Naive thymus-derived CD4-positive, alpha-beta T cell (primary cell): ENCODE measurements around the gene SMAD5. TPM values are rescaled to one million over a fixed set of nuclear protein-coding genes. Genes with fewer than 3 reads are reported as not detected.

Experiments used
- ATAC-seq: fragments of 150-1000 bp; cut with Tn5 transposase; 2 replicates; pipeline ENCODE4 v1.10.0; 2021; ENCODE audit warnings: mild to moderate bottlenecking, moderate library complexity
- CTCF ChIA-PET: fragments of 350-600 bp; sonication (Branson Sonifier 250); formaldehyde crosslinking; loops from one replicate; lab custom pipeline; 2021; ENCODE audit warnings: antibody characterized with exemption; lab: Charles Lee
- POLR2A ChIA-PET: fragments of 350-600 bp; sonication (Branson Sonifier 250); formaldehyde crosslinking; loops from one replicate; lab custom pipeline; 2021; ENCODE audit warnings: antibody characterized with exemption, inconsistent platforms; lab: Charles Lee
- DNase-seq, 9 donors: peaks; one replicate each; pipeline versions ENCODE4 v3.0.0 to v3.0.0-alpha.2; 2020 to 2022; ENCODE audit warnings: mixed read lengths in 1 of 9
- H3K27ac ChIP-seq: one replicate; pipeline ENCODE4 v1.7.0; 2013; ENCODE audit warnings: mild to moderate bottlenecking, low read depth, low read length, moderate library complexity
- H3K27me3 ChIP-seq, 2 donors: one replicate each; pipeline ENCODE4 v1.7.0; 2013; ENCODE audit warnings: low read length in 2 of 2, mild to moderate bottlenecking in 2 of 2, moderate library complexity in 2 of 2; ENCODE audit not compliant: control insufficient read depth in 2 of 2, insufficient read depth in 2 of 2
- H3K36me3 ChIP-seq, 3 experiments: 1 replicate in 2 of 3; 2 replicates in 1 of 3; pipeline ENCODE4 v1.7.0; 2013; ENCODE audit warnings: low read length in 3 of 3, mild to moderate bottlenecking in 3 of 3, moderate library complexity in 1 of 3; ENCODE audit not compliant: insufficient read depth in 3 of 3, control insufficient read depth in 2 of 3
- H3K4me1 ChIP-seq, 2 donors: one replicate each; pipeline ENCODE4 v1.7.0; 2013; ENCODE audit warnings: low read length in 2 of 2, mild to moderate bottlenecking in 2 of 2, moderate library complexity in 1 of 2; ENCODE audit not compliant: control insufficient read depth in 2 of 2, insufficient read depth in 2 of 2
- H3K4me3 ChIP-seq: 2 replicates; pipeline ENCODE4 v1.7.0; 2013; ENCODE audit warnings: mild to moderate bottlenecking, low read length
- H3K9me3 ChIP-seq, 3 experiments: 1 replicate in 2 of 3; 2 replicates in 1 of 3; pipeline ENCODE4 v1.7.0; 2013; ENCODE audit warnings: low read length in 3 of 3; ENCODE audit not compliant: control insufficient read depth in 2 of 3
- H3K27ac Mint-ChIP-seq, 9 donors: one replicate each; pipeline ENCODE4 v1.8.0; 2020 to 2022; ENCODE audit warnings: mixed read lengths in 9 of 9, mild to moderate bottlenecking in 8 of 9, moderate library complexity in 5 of 9, inconsistent platforms in 2 of 9
- H3K27me3 Mint-ChIP-seq, 5 donors: one replicate each; pipeline ENCODE4 v1.8.0; 2021 to 2022; ENCODE audit warnings: mixed read lengths in 5 of 5, mild to moderate bottlenecking in 1 of 5
- H3K36me3 Mint-ChIP-seq, 5 donors: one replicate each; pipeline ENCODE4 v1.8.0; 2020 to 2022; ENCODE audit warnings: mixed read lengths in 5 of 5, mild to moderate bottlenecking in 3 of 5, inconsistent platforms in 1 of 5
- H3K4me1 Mint-ChIP-seq, 7 donors: one replicate each; pipeline ENCODE4 v1.8.0; 2020 to 2022; ENCODE audit warnings: mixed read lengths in 7 of 7, mild to moderate bottlenecking in 3 of 7, inconsistent platforms in 1 of 7
- H3K4me3 Mint-ChIP-seq, 10 donors: one replicate each; pipeline ENCODE4 v1.8.0; 2020 to 2022; ENCODE audit warnings: mild to moderate bottlenecking in 10 of 10, mixed read lengths in 10 of 10, moderate library complexity in 6 of 10, inconsistent platforms in 2 of 10
- H3K9me3 Mint-ChIP-seq, 11 donors: one replicate each; pipeline ENCODE4 v1.8.0; 2020 to 2022; ENCODE audit warnings: mixed read lengths in 11 of 11, mild to moderate bottlenecking in 4 of 11, inconsistent platforms in 1 of 11, moderate library complexity in 1 of 11
- intact Hi-C, 2 donors: fragments of 100-400 bp; cut with micrococcal nuclease; formaldehyde crosslinking; loops; one replicate each; pipeline ENCODE4 v1.15.1; 2023
- polyA plus RNA-seq, 2 donors: library from polyadenylated mRNA; unstranded; fragments of 300-500 nt; fragmentation: Illumina TruSeq; gene quantifications; one replicate each; pipeline ENCODE4 v1.2.3, GENCODE V29; 2021
- total RNA-seq, 6 experiments: library from RNA in 5 of 6; stranded (reverse) in 5 of 6; gene quantifications; 1 replicate in 5 of 6; 2 replicates in 1 of 6; pipeline ENCODE4 v1.2.3 and lab custom pipeline; 2021 to 2026

Gene SMAD5
- total and polyA plus RNA-seq, 7 experiments from 2014 or later: 1.8 to 17.6 (median 7.2) TPM

DNA sequence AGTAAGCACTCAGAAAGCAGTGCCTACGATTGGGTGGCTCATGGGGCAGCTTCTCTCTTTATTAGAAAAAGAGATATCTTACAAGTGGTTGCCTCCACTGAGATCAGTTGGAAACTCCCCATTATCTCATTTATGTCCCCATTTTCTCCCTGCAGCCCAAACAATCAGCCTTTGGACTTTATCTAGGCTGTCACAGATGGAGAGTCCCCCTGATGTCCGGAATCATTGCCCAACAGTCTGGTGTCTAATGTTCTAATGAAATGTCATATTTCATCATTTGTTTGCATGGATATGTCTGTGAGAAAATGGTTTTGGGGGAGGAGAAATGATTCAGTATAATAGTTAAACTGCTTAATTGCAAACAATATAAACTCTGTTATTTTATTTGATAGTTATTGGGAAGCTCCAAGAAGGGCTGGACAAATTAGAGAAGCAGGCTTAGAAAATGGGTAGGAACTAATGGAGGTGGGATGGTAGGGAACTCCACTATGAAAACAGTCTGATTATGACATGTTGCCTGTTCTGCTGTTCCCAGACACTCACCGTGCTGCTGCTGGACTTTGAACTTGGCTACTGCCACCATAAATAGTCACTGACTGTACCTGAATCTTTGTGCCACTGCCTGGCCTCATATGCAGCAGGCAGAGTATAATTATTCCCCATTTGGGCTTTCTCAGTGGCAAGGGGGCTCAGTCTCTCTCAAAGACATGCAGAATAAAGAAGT lies 38.3 kb upstream of the SMAD5 start:
- Histone ChIP-seq H3K27me3 (no peaks in the 10 kb centered on the region), H3K27ac (no peak overlapping the region), H3K36me3 (no peaks in the 10 kb centered on the region), H3K9me3 (no peaks in the 10 kb centered on the region), H3K4me1 (no peaks in the 10 kb centered on the region), H3K4me3 (no peak overlapping the region)
- intact Hi-C loops: no loop called here
- Mint-ChIP-seq H3K27ac (no peak overlapping the region), H3K27me3 (peaks cover 15 to 30% (median 26%) of the 10 kb centered on the region in 5 donors), H3K9me3 (no peaks in the 10 kb centered on the region), H3K4me1 (no peaks in the 10 kb centered on the region), H3K4me3 (no peak overlapping the region), H3K36me3 (no peaks in the 10 kb centered on the region)
- CTCF ChIA-PET: no interaction called here
- POLR2A ChIA-PET: no interaction called here
- DNase-seq (no peak), ATAC-seq (no peak)

DNA sequence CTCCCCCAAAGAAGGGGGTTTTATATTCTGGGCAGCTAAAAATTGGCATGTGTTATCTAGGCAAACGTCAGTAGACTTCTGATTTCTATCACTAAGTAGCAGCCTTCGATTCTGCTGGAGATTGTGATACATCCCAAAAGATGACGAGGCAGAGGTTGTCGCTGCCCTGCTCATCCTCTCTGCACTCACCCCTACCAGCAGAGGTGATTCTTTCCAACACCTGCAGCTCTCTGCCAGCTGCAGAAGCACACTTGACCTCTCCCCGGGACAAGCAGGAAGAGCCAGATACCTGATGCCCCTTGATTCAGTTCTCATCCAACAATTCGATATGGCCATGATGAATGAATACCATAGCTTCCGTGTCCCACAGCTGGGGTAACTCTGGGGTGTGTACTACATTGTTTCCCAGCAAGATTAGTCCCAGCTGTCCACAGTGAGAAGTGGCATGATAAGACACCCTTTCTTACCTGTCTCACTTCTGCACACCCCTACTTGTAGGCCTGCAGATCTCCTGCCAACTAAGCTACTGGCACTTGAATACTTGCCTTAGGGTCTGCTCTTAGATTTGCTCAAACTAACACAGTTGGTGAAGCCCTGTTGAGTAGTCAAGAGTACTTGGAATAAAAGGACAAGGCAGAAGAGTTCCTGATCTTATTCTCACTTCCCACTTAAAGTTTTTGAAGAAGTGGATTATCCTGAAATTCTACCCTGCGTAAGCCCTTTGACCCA lies 37.6 kb upstream of the SMAD5 start:
- Histone ChIP-seq H3K9me3 (no peaks in the 10 kb centered on the region), H3K27ac (no peak overlapping the region), H3K36me3 (no peaks in the 10 kb centered on the region), H3K27me3 (no peaks in the 10 kb centered on the region), H3K4me3 (no peak overlapping the region), H3K4me1 (no peaks in the 10 kb centered on the region)
- H3K9me3 Mint-ChIP-seq: no peaks in the 10 kb centered on the region
- H3K4me1 Mint-ChIP-seq: no peaks in the 10 kb centered on the region
- intact Hi-C loops: no loop called here
- CTCF ChIA-PET: no interaction called here
- DNase-seq (no peak), ATAC-seq (no peak)
- H3K4me3 Mint-ChIP-seq: no peak overlapping the region
- POLR2A ChIA-PET: no interaction called here
- peaks cover 15 to 29% (median 26%) of the 10 kb centered on the region in 5 donors for H3K27me3 Mint-ChIP-seq
- H3K27ac Mint-ChIP-seq: no peak overlapping the region
- no peaks in the 10 kb centered on the region for H3K36me3 Mint-ChIP-seq

DNA sequence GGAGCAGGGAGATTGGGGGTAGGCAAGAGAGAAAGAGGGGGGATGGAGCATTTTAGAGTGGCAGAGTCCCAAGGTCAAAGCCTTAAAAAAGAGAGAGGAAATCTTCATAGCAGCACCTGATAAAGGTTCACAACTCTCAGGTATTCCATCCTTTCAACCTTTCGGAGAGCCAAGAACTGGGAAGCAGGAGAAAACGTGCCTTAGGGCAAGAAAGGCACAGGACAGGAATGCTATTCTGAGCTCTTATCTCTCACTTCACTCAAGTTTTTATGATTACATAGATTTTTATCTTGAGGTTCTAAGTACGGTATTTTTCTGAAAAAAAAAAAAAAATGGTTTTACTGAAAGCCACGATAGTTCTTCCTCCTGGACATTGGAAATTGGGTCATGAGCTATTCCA lies 34.5 kb upstream of the SMAD5 start:
- ChIA-PET POLR2A (no interaction called here), CTCF (no interaction called here)
- H3K27ac Mint-ChIP-seq: no peak overlapping the region
- H3K36me3 Mint-ChIP-seq: no peaks in the 10 kb centered on the region
- Histone ChIP-seq H3K36me3 (no peaks in the 10 kb centered on the region), H3K27ac (no peak overlapping the region), H3K9me3 (no peaks in the 10 kb centered on the region), H3K4me1 (no peaks in the 10 kb centered on the region), H3K4me3 (no peak overlapping the region), H3K27me3 (no peaks in the 10 kb centered on the region)
- ATAC-seq: no peak
- no peaks in the 10 kb centered on the region for H3K9me3 Mint-ChIP-seq
- no peak overlapping the region for H3K4me3 Mint-ChIP-seq
- intact Hi-C loops: no loop called here
- no peaks in the 10 kb centered on the region for H3K4me1 Mint-ChIP-seq
- no peak for DNase-seq
- peaks cover 12 to 32% (median 20%) of the 10 kb centered on the region in 5 donors for H3K27me3 Mint-ChIP-seq

DNA sequence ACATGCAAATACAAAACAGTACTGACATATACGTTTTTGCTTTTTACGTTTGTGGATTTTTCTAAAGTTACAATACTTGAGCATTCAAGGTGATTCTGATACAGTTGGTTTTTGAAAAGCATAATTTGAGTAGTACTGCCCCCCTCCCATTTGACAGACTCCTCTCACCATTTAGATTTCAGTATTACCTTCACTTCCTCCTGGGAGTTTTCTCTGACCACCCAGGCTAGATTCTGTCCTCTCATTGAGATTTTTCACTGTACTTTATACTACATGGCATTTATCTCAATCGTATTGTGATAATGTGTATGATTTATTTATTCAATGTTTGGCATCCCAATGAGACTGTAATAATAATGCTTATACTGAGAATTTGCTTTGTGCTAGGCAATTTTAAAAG lies 32.8 kb upstream of the SMAD5 start:
- Histone ChIP-seq H3K4me3 (no peak overlapping the region), H3K4me1 (no peaks in the 10 kb centered on the region), H3K9me3 (no peaks in the 10 kb centered on the region), H3K27ac (no peak overlapping the region), H3K27me3 (no peaks in the 10 kb centered on the region), H3K36me3 (no peaks in the 10 kb centered on the region)
- ATAC-seq (no peak), DNase-seq (no peak)
- ChIA-PET POLR2A (no interaction called here), CTCF (no interaction called here)
- intact Hi-C loops: no loop called here
- peaks cover 13 to 30% (median 19%) of the 10 kb centered on the region in 5 donors for H3K27me3 Mint-ChIP-seq
- no peaks in the 10 kb centered on the region for H3K9me3 Mint-ChIP-seq
- no peaks in the 10 kb centered on the region for H3K36me3 Mint-ChIP-seq
- no peak overlapping the region for H3K4me3 Mint-ChIP-seq
- no peaks in the 10 kb centered on the region for H3K4me1 Mint-ChIP-seq
- no peak overlapping the region for H3K27ac Mint-ChIP-seq

DNA sequence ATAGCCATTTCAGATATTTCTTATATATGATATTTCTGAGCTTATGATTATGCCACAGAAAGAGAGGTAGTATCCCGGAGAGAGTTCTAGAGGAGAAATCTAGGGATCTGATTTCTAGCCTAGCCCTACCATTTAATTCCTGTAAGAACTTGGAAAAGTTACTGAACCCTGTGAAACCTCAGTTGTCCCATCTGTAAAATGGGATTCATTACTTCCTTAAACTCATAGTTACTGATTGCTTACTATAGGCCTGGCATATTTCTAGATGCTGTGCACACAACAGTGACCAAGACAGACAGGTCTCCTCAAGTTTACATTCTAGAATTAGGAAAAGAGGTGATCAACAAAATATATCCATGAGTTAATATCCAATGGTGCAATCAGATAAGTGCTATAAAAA lies 30.8 kb upstream of the SMAD5 start:
- H3K27ac Mint-ChIP-seq: no peak overlapping the region
- no peaks in the 10 kb centered on the region for H3K9me3 ChIP-seq
- no peak overlapping the region for H3K27ac ChIP-seq
- H3K4me1 ChIP-seq: no peaks in the 10 kb centered on the region
- H3K9me3 Mint-ChIP-seq: no peaks in the 10 kb centered on the region
- ATAC-seq (no peak), DNase-seq (no peak)
- H3K36me3 ChIP-seq: no peaks in the 10 kb centered on the region
- H3K36me3 Mint-ChIP-seq: no peaks in the 10 kb centered on the region
- ChIA-PET POLR2A (no interaction called here), CTCF (no interaction called here)
- no peaks in the 10 kb centered on the region for H3K4me1 Mint-ChIP-seq
- peaks cover 10 to 26% (median 18%) of the 10 kb centered on the region in 5 donors for H3K27me3 Mint-ChIP-seq
- intact Hi-C loops: no loop called here
- no peak overlapping the region for H3K4me3 ChIP-seq
- H3K27me3 ChIP-seq: no peaks in the 10 kb centered on the region
- no peak overlapping the region for H3K4me3 Mint-ChIP-seq

DNA sequence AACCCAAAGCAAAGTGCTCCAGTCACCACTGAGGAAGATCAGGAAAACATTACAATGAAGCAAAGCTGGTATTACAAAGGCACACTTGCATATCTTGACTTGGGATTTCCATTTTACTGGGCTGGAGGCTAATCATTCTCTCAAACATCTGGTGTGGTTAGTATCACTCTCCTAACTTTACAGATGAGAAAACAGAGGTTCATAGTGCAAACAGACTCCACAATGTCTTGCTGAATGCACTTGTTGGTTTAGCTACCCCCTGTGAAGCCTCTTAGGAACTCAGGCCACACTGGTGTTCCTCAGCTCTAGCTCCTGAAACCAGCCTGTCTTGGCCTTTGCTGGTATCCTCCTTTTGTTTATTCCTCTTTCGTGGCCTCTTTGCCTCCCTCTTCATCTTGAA lies 29.5 kb upstream of the SMAD5 start:
- DNase-seq: no peak
- Histone ChIP-seq H3K4me3 (no peak overlapping the region), H3K36me3 (no peaks in the 10 kb centered on the region), H3K27ac (no peak overlapping the region), H3K4me1 (no peaks in the 10 kb centered on the region), H3K27me3 (no peaks in the 10 kb centered on the region), H3K9me3 (no peaks in the 10 kb centered on the region)
- intact Hi-C loops: no loop called here
- no peak overlapping the region for H3K4me3 Mint-ChIP-seq
- H3K9me3 Mint-ChIP-seq: no peaks in the 10 kb centered on the region
- ATAC-seq: no peak
- no peaks in the 10 kb centered on the region for H3K36me3 Mint-ChIP-seq
- ChIA-PET POLR2A (interaction anchor here (0.6 kb wide), 1 partner anchor 153 kb away, joined by 3 read pairs; no protein-coding TSS in a partner anchor), CTCF (no interaction called here)
- no peaks in the 10 kb centered on the region for H3K4me1 Mint-ChIP-seq
- no peak overlapping the region for H3K27ac Mint-ChIP-seq
- H3K27me3 Mint-ChIP-seq: peaks cover 5 to 22% (median 12%) of the 10 kb centered on the region in 5 donors
